CD4-positive, alpha-beta T cell treated with Interleukin-6 for 4 hours (primary cell): ENCODE data around the gene MYLK4.

ENCODE experiments used
- DNase-seq: peaks from one replicate; pipeline ENCODE4 v3.0.0-alpha.2; 2020; ENCODE audit warnings: mixed read lengths

MYLK4 gene

DNA sequence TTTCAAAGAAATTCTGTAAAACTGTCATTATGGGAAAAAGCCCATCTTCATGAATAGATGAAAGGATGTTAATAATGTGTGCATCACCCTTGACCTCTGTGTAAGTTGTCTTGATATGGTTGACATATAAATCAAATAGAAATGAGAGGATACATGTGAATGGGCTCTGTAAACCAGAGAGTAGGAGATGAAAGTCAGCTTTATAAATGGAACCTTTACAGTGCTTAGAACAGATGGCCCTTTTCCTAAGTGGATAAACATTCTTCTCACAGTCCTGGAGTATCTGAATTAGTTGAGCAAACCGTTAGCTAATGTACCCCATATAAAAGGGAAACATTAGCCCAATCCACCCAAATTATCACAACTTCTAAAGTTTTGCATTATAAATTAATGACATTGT, 57.5 kb downstream of the MYLK4 start:
- DNase-seq = no peak

- DNase-seq = no peak
Measured at GRCh38 chr6:2688401-2689064, 62.2 kb downstream of the MYLK4 start.

GRCh38 chr6:2687456-2687855, 63.3 kb downstream of the MYLK4 start:
- DNase-seq = no peak

DNA sequence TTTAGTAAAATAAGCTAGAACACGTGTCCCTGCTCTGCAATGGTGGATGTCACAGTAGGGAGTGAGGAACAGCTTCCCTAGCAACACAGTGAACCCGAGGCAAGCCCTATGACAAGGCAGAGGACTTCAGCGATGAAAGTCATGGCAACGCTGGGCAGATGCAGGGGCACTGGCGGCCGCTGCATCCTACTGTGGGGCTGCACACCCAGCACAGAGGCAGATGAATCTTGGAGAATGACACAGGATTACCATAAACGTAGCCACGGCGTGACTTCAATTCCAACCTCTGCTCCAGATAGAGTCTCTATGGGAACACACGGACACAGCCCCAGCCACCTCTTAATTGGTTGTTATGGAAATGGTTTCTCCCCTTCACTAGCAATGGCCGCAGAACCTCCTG, 64.2 kb downstream of the MYLK4 start:
- no peak for DNase-seq

GRCh38 chr6:2684766-2685754, 65.7 kb downstream of the MYLK4 start:
- DNase-seq = no peak

DNA sequence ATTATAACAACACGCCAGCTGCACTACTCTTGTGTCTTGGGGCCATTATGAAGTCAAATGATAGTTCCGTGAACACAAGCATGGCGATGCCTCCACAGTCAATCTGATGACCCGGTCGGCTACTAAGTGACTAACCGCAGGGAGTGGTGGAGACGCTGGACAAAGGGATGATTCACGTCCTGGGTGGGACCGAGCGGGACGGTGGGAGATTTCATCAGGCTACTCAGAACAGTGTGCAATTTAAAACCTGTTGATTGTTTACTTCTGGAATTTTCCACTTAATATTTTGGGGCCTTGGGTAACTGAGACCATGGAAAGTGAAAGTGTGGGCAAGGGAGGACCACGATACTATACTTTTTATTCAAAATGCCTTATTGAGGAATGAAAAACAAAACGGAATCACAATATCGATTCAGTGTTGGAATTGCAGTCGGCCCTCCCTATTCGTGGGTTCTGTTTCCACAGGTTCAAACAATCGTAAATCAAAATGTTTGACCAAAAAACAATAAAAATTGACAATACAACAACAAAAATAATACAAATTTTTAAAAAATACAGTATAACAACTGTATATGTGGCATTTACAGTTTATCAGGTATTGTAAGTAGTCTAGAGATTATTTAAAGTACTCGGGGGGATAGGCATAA, 66.5 kb downstream of the MYLK4 start:
- no peak for DNase-seq

DNA sequence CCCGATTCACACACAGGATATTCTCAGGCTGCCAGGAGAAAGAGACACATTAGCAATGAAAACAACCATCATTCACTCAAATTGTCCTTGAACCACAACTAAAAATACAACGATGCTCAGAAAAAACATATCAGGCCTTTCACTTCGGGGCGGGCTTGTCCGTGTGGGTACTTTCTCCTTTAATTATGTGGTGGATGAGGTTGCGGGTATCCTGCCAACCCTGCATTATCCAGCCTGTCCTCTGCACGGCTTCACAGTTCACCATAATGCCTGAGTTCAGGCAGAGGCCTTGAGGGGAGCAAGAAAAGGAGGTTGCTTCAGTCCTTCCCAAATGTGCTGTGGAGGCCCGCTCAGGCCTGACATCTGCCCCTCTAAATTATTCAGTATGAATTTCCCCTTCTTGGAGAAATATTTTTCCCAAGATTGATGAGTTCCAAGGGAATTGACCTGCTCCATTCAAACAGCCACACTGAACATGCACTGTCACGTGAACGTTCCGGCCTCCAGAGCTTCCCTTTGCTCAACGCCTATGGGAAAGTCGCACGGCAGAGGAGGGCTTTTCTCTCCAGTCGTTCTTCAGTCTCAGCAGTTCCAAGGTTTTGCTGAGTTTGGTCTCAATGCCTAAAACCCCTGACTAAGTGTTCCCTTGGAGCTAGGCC, 70.3 kb downstream of the MYLK4 start:
- no peak for DNase-seq

GRCh38 chr6:2677080-2677593, 73.6 kb downstream of the MYLK4 start:
- no peak for DNase-seq

GRCh38 chr6:2676048-2676447, 74.7 kb downstream of the MYLK4 start:
- no peak for DNase-seq

DNA sequence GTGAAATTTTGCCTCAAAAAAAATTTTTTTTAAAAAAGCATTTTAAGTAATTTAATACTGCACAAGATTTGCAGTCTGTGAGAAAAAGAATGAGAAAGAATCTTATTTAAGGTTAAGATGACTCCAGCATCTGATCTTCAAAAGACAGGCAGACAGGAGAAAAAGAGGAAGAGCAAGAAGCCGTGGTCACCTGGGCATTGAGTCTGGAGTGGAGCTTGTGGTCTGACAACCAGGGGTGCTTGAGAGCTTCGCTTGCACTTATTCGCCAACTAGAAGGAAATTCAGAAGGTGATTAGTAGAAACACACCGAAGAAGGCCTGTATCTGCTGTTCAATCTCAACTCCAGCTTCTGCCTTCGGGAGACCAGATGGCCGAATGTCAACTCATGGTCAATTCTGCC, 75.9 kb downstream of the MYLK4 start:
- no peak for DNase-seq

- DNase-seq = no peak
Measured at GRCh38 chr6:2669067-2669700, 81.5 kb downstream of the MYLK4 start.

DNA sequence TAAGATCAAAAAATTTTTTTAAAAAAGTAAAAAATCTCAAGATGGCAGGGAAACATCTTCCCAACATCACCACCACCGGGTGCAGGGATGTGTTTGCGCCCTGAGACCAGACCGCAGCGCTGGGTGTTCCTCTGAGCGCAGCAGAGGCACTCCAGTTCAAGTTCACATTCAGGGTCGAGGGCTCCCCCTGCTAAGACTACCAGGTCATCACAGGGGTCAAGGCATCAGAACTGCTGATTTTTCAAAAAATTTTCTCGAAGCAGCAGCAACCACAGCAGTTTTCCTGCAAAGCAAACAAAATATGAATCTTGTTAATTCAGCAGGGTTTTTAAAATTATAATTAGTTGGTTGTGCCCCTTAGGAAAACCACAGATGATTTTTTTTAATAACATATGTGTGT, 83.1 kb downstream of the MYLK4 start:
- no peak for DNase-seq

DNA sequence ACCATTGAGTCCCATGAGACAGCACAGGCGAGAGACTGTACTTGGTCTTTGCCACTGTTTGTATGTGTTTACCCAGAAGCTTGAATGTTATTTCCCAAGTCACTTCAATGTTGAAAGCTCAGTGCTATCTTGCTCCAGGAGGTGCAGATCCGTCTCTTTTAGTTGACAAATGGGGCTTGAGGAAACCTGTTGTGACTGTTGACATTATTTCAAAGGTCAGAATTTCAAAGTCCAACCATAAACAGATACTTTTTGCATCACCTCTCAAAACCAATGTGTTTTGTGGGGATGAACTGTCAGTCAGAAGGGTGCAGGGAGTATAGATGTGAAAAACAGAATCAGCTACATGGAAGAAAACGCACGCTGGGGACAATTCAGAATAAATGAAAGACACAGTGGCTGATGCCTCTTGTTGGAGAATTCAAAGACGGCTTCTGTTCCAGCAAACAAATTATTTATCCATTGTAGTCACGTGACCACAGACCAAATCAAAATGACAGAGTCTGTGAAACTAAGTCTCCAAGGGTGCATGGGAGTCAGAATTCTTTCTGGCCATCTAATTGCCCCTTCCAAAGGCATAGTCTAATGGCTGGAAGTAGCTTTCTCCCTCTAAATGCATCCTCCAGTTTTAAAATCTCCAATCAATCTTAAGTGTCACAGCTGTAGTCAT, 83.7 kb downstream of the MYLK4 start:
- no peak for DNase-seq

DNA sequence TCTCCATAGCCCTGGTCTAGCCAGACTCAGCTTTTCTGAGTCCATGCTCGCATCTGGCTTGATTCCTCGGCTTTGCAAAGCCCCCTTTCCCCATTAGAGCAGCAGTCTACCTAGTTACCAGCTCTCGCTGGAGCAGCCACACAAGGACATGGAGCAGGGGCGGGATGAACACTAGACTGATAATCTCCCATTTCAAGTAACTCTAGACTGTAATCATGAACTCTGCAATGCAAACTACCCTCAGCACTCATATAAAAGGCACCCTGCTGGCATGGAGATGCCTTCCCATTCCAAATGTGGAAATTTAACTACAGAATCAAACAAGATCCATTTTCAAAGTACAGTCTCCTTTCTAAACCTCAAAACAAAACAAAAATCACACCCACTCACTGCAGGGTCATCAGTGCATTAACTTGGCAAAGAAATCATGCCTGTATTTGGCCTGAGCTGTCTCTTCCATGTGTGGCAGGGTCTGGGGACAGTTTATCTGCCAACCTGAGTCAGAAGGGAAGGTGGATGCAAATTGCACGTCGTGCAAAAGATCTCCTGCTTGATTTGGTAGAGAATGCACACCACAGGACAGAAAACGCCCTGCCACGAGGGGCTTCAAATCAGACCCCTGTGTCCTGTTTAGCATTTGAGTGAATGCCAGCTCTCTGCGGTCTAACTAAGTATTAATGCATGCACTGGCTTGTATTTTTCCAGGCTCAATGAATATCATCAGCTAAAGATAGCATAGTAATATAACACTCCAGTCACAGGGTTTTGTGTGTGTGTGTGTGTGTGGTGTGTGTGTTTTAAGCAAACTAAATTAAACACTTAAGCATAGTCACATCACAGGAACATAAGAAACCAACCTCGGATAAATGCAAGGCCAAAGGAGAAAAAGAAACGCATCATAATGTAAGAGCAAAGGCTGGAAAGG, 85.3 kb downstream of the MYLK4 start:
- no peak for DNase-seq

DNA sequence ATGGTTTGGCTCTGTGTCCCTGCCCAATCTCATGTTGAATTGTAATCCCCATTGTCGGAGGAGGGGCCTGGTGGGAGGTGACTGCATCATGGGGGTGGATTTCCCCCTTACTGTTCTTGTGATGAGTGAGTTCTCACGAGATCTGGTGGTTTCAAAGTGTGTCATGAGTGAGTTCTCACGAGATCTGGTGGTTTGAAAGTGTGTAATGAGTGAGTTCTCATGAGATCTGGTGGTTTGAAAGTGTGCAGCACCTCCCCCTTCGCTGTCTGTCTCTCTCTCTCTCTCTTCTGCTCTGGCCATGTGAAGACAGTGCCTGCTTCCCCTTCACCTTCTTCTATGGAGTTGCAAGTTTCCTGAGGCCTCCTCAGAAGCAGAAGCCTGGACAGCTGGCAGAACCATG, 87.6 kb downstream of the MYLK4 start:
- DNase-seq = no peak

DNA sequence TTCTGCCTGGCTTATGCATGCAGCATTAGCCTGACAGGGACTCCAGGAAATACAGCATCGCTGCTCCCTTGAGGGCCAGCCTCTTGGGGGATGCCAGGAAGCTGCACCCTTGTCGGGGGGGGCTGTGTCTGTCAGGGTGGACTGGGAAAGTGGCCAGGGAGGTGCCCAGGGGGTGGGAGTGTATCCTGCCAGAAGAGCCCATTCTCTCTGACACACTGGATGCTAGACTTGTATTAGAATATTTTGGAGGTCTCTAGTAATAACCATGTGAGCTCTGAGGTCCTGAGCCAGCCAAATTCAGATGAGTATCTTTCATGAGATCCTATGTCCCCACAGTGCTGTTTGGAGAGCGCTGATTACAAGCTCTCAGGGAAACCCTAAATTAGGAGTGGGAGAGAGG, 89.1 kb downstream of the MYLK4 start:
- no peak for DNase-seq

DNA sequence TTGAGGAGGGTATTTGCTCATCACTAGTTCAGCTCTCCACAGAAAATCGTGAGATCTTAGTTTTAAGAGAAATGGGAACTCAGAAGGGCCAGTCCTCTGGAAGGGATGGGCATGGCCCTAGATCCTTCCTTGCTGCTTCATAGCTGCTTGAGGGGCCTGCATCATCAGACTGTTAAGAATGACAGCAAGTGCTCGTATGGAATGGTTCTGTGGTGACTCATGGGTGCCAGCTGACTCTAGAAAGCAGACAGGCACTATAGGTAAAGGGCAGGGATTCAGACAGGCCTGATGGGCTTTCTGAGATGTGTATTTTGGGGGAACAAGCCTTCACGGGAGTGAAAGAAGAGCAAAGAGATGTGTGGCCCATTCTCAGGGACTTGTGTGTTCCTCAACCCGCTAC, 90.8 kb downstream of the MYLK4 start:
- DNase-seq = no peak

- no peak for DNase-seq
Measured at GRCh38 chr6:2659381-2659780, 91.3 kb downstream of the MYLK4 start.

- no peak for DNase-seq
Measured at GRCh38 chr6:2658788-2659187, 91.9 kb downstream of the MYLK4 start.

DNA sequence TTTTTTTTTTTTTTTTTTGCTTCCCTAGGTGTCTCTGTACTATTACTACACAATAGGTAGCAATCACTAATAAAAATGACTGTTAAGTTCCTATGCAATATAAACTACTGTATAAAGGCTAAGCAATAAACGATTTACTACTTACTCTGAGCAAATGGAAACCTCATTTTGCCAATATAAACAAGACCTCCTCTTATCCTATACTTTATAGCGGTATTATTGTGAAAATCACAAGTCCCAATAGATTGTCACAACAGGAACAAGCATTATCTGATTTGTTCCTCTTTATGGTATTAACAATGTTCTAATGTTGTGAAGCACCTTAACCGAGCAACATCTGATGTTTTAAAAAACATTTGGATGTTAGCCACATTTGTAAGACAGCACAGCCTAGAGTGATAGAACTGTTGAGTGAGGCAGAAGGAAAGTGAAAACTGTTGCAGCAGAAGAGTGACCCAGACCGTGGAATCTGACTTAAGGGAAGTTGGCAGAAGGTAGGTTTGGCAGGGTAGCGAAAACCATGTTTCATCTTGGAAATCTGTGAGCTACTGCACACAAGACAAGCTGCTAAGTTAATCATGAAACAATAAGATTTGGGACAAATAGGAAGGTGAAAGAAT, 94.2 kb downstream of the MYLK4 start:
- DNase-seq = no peak
